Measurements from ENCODE around the gene LSM14A. TPM values are rescaled to one million over a fixed set of nuclear protein-coding genes. Genes with fewer than 3 reads are reported as not detected.

The LSM14A gene
- total and polyA plus RNA-seq, 9 of the 15 experiments (the other 6 are each of a cell fraction or from before 2014, with no cell fraction given) = 19.5 to 150 (median 95.1) TPM

DNA sequence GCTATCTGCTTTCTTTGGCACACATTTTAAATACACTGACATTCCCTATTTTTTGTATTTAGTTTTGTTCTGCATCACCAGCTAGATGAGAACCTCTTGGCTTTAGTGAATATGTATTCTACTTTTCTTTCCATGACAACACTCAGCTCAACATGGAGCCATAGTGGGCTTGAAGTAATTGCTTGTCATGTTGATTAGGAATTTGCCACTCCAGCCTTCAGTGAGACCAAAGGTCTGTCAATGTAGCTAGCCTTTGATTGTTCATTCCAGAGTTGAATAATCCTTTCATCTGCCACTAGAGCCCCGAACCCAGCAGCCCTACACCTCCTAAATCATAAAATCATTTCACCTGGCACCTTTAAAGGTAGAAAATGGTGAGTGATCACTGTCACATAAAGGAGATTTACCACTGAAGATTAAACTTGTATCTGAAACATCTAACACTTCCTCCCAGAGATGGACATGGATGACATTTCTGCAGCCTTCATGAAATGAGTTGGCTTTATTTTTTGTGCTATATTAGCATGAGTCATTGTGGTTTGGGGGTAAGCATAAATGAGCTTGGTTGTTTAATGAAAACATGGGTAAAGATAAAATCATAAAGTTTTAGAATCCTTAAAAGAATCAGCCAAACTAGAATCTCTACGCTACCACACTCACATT, 52.8 kb downstream of the LSM14A start (continued):
- TF ChIP-seq, protein P1, sequence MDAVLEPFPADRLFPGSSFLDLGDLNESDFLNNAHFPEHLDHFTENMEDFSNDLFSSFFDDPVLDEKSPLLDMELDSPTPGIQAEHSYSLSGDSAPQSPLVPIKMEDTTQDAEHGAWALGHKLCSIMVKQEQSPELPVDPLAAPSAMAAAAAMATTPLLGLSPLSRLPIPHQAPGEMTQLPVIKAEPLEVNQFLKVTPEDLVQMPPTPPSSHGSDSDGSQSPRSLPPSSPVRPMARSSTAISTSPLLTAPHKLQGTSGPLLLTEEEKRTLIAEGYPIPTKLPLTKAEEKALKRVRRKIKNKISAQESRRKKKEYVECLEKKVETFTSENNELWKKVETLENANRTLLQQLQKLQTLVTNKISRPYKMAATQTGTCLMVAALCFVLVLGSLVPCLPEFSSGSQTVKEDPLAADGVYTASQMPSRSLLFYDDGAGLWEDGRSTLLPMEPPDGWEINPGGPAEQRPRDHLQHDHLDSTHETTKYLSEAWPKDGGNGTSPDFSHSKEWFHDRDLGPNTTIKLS (IDR thresholded peaks at IDR 0.05; ENCODE audit: borderline replicate concordance, low read depth) = no peak
- TF ChIP-seq C11orf30 (IDR thresholded peaks at IDR 0.05; ENCODE audit: low read depth) (peak; percentile 60), ATF1 (CRISPR knock-in tag; IDR thresholded peaks at IDR 0.05) (no peak), ATF1 (tag; IDR thresholded peaks at IDR 0.05) (no peak), HNRNPUL1 (IDR thresholded peaks at IDR 0.05; ENCODE audit: low read length) (no peak), YY1 (IDR thresholded peaks at IDR 0.05; ENCODE audit: borderline replicate concordance in 1 of 3, control insufficient read depth in 1 of 3, extremely low read depth in 1 of 3, insufficient read depth in 3 of 3, insufficient read length in 1 of 3, insufficient replicate concordance in 2 of 3, low read depth in 1 of 3, low read length in 2 of 3) (no peak), ESRRB (CRISPR knock-in tag; IDR thresholded peaks at IDR 0.05; ENCODE audit: borderline replicate concordance) (no peak), DIDO1 (tag; IDR thresholded peaks at IDR 0.05; ENCODE audit: low read depth) (no peak)
- TF ChIP-seq, protein P2, sequence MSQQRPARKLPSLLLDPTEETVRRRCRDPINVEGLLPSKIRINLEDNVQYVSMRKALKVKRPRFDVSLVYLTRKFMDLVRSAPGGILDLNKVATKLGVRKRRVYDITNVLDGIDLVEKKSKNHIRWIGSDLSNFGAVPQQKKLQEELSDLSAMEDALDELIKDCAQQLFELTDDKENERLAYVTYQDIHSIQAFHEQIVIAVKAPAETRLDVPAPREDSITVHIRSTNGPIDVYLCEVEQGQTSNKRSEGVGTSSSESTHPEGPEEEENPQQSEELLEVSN (IDR thresholded peaks at IDR 0.05; ENCODE audit: borderline replicate concordance in 1 of 2, extremely low read depth in 1 of 2, insufficient read depth in 1 of 2, insufficient read length in 1 of 2, low read depth in 1 of 2, low read length in 1 of 2, poor library complexity in 1 of 2, severe bottlenecking in 1 of 2) = no peak
- TF ChIP-seq, protein P3, sequence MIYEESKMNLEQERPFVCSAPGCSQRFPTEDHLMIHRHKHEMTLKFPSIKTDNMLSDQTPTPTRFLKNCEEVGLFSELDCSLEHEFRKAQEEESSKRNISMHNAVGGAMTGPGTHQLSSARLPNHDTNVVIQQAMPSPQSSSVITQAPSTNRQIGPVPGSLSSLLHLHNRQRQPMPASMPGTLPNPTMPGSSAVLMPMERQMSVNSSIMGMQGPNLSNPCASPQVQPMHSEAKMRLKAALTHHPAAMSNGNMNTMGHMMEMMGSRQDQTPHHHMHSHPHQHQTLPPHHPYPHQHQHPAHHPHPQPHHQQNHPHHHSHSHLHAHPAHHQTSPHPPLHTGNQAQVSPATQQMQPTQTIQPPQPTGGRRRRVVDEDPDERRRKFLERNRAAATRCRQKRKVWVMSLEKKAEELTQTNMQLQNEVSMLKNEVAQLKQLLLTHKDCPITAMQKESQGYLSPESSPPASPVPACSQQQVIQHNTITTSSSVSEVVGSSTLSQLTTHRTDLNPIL (CRISPR knock-in tag; IDR thresholded peaks at IDR 0.05) = no peak
- TF ChIP-seq, protein P4, sequence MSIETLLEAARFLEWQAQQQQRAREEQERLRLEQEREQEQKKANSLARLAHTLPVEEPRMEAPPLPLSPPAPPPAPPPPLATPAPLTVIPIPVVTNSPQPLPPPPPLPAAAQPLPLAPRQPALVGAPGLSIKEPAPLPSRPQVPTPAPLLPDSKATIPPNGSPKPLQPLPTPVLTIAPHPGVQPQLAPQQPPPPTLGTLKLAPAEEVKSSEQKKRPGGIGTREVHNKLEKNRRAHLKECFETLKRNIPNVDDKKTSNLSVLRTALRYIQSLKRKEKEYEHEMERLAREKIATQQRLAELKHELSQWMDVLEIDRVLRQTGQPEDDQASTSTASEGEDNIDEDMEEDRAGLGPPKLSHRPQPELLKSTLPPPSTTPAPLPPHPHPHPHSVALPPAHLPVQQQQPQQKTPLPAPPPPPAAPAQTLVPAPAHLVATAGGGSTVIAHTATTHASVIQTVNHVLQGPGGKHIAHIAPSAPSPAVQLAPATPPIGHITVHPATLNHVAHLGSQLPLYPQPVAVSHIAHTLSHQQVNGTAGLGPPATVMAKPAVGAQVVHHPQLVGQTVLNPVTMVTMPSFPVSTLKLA (conservative IDR thresholded peaks at IDR 0.05) = no peak

Measured in K562 (cell line).